ENCODE results near the gene GRM7. TPM values are rescaled to one million over a fixed set of nuclear protein-coding genes. Genes with fewer than 3 reads are reported as not detected.

Gene GRM7
- total and polyA plus RNA-seq, 2 of the 4 experiments (the other 2 are of a cell fraction) = not detected

DNA sequence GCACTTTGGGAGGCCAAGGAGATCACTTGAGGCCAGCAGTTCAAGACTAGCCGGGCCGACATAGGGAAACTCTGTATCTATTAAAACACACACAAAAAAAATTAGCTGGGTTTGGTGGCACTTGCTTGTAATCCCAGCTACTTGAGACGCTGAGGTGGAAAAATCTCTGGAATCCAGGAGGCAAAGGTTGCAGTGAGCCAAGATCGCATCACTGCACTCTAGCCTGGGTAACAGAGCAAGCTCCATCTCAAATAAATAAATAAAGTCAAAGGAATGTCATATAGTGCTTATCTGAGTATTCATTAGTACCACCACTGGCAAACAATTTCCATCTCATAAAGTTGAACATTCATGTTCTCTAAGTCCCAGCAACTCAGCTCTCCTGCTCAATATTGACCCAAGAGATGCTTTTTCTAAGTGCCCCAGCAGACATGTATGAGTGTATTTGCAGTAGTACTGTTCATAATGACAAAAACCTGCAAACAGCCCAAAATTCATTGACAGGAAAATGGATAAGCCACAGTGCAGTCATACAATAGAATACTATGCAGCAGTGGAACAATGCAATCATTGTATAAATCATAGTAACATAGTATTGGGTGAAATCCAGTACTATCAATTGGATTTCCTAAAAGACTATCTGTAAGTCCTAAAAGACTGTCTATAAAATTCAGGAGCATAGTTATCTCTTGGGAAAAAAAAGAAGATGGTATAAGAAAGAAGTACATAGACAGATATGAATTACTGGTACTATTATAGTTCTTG is 889.2 kb downstream of the GRM7 start:
- ChIA-PET CTCF (no interaction called here), POLR2A (ENCODE audit: unreplicated experiment) (no interaction called here)
- Histone ChIP-seq H3K36me3 (ENCODE audit: control insufficient read depth, insufficient read depth, low read length) (no peaks in the 10 kb centered on the region), H3K79me1 (ENCODE audit: low read depth in 1 of 2, low read length in 2 of 2) (no peaks in the 10 kb centered on the region), H3K9ac (ENCODE audit: low read depth, low read length) (no peak overlapping the region), H3K18ac (ENCODE audit: low read depth, low read length) (no peak overlapping the region), H2AK5ac (ENCODE audit: low read depth, low read length) (no peak overlapping the region), H4K20me1 (ENCODE audit: insufficient read depth, low read length) (no peaks in the 10 kb centered on the region), H3K4me1 (ENCODE audit: control insufficient read depth, insufficient read depth, low read length) (no peaks in the 10 kb centered on the region), H3K14ac (replicated peaks; ENCODE audit: low read depth, low read length) (no peak overlapping the region), H4K91ac (ENCODE audit: insufficient read depth, low read depth, low read length) (no peak overlapping the region), H3K27me3 (ENCODE audit: control insufficient read depth, insufficient read depth, low read length) (no peaks in the 10 kb centered on the region), H2BK15ac (ENCODE audit: low read depth, low read length) (no peak overlapping the region), H4K5ac (ENCODE audit: low read depth, low read length) (no peak overlapping the region), H3K4me2 (ENCODE audit: low read depth, low read length) (no peak overlapping the region), H2AK9ac (replicated peaks; ENCODE audit: low read depth, low read length, poor library complexity) (no peak overlapping the region), H2BK5ac (ENCODE audit: low read depth, low read length, poor library complexity, severe bottlenecking) (no peak overlapping the region), H2BK120ac (ENCODE audit: low read depth, low read length) (no peak overlapping the region), H2AFZ (replicated peaks; ENCODE audit: low read length, poor library complexity) (no peak overlapping the region), H3K56ac (ENCODE audit: extremely low read depth, insufficient read depth, low read length) (no peak overlapping the region), H2BK20ac (ENCODE audit: low read depth, low read length) (no peak overlapping the region), H3K23ac (ENCODE audit: low read depth, low read length) (no peak overlapping the region), H4K8ac (ENCODE audit: low read depth in 2 of 2, low read length in 2 of 2) (no peak overlapping the region), H3K4ac (ENCODE audit: low read depth, low read length) (no peak overlapping the region), H3K9me3 (ENCODE audit: control insufficient read depth, insufficient read depth, low read length) (no peaks in the 10 kb centered on the region), H3K4me3 (ENCODE audit: insufficient read depth, low read depth, low read length) (no peak overlapping the region), H3K27ac (ENCODE audit: insufficient read depth, low read length) (no peak overlapping the region), H3K9me1 (ENCODE audit: insufficient read depth, low read length) (no peaks in the 10 kb centered on the region)
- TF ChIP-seq NFE2L2 (IDR thresholded peaks at IDR 0.05; ENCODE audit: low read depth, low read length) = no peak
- no peak for TF ChIP-seq RFX5 (IDR thresholded peaks at IDR 0.05; ENCODE audit: low read depth, low read length)
- TF ChIP-seq POLR2A (IDR thresholded peaks at IDR 0.05; ENCODE audit: low read depth, low read length) = no peak
- no peak for TF ChIP-seq RAD21 (IDR thresholded peaks at IDR 0.05; ENCODE audit: low read length)
- TF ChIP-seq CEBPB (IDR thresholded peaks at IDR 0.05; ENCODE audit: low read depth, low read length) = no peak
- TF ChIP-seq, protein P1, sequence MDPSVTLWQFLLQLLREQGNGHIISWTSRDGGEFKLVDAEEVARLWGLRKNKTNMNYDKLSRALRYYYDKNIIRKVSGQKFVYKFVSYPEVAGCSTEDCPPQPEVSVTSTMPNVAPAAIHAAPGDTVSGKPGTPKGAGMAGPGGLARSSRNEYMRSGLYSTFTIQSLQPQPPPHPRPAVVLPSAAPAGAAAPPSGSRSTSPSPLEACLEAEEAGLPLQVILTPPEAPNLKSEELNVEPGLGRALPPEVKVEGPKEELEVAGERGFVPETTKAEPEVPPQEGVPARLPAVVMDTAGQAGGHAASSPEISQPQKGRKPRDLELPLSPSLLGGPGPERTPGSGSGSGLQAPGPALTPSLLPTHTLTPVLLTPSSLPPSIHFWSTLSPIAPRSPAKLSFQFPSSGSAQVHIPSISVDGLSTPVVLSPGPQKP (IDR thresholded peaks at IDR 0.05; ENCODE audit: borderline replicate concordance, low read depth, low read length) = no peak
- TF ChIP-seq MAZ (IDR thresholded peaks at IDR 0.05; ENCODE audit: borderline replicate concordance, low read depth, low read length) = no peak
- no peak for TF ChIP-seq RCOR1 (IDR thresholded peaks at IDR 0.05; ENCODE audit: insufficient replicate concordance, low read length)
- no peak for TF ChIP-seq SMC3 (IDR thresholded peaks at IDR 0.05; ENCODE audit: low read depth, low read length)
- no peak for TF ChIP-seq FOS (IDR thresholded peaks at IDR 0.05; ENCODE audit: low read depth, low read length)
- TF ChIP-seq CHD1 (IDR thresholded peaks at IDR 0.05; ENCODE audit: low read depth, low read length) = no peak
- TF ChIP-seq, protein P2, sequence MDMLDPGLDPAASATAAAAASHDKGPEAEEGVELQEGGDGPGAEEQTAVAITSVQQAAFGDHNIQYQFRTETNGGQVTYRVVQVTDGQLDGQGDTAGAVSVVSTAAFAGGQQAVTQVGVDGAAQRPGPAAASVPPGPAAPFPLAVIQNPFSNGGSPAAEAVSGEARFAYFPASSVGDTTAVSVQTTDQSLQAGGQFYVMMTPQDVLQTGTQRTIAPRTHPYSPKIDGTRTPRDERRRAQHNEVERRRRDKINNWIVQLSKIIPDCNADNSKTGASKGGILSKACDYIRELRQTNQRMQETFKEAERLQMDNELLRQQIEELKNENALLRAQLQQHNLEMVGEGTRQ (IDR thresholded peaks at IDR 0.05; ENCODE audit: low read depth, low read length) = no peak
- no peak for TF ChIP-seq BHLHE40 (IDR thresholded peaks at IDR 0.05; ENCODE audit: low read depth, low read length)
- TF ChIP-seq, protein P3, sequence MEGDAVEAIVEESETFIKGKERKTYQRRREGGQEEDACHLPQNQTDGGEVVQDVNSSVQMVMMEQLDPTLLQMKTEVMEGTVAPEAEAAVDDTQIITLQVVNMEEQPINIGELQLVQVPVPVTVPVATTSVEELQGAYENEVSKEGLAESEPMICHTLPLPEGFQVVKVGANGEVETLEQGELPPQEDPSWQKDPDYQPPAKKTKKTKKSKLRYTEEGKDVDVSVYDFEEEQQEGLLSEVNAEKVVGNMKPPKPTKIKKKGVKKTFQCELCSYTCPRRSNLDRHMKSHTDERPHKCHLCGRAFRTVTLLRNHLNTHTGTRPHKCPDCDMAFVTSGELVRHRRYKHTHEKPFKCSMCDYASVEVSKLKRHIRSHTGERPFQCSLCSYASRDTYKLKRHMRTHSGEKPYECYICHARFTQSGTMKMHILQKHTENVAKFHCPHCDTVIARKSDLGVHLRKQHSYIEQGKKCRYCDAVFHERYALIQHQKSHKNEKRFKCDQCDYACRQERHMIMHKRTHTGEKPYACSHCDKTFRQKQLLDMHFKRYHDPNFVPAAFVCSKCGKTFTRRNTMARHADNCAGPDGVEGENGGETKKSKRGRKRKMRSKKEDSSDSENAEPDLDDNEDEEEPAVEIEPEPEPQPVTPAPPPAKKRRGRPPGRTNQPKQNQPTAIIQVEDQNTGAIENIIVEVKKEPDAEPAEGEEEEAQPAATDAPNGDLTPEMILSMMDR (conservative IDR thresholded peaks at IDR 0.05; ENCODE audit: low read depth, low read length) = no peak
- intact Hi-C loops (cut with micrococcal nuclease) = no loop called here
- dilution Hi-C loops (cut with HindIII; ENCODE audit: low sequenced_read_pairs, unreplicated experiment) = no loop called here
- no peak for ATAC-seq (ENCODE audit: low read depth)
- BruUV-seq (replicated peaks) = no TSS peak
- no peak for DNase-seq
- in situ Hi-C loops (cut with MboI; ENCODE audit: low sequenced_read_pairs) = no loop called here
- WGBS, 2 experiments (ENCODE audit: extremely low coverage in 2 of 2, insufficient read length in 1 of 2) = no CpG with 5 or more reads among the region's 4 CpGs

Data from IMR-90 (cell line).